ENCODE measurements around the gene NOB1. TPM values are rescaled to one million over a fixed set of nuclear protein-coding genes. Genes with fewer than 3 reads are reported as not detected.

Gene NOB1
- total and polyA plus RNA-seq, 2 of the 4 experiments (the other 2 are of a cell fraction): 47.0 to 58.1 TPM

GRCh38 chr16:69698404-69698803 lies 56.3 kb downstream of the NOB1 start:
- TF ChIP-seq RCOR1 (IDR thresholded peaks at IDR 0.05; ENCODE audit: insufficient replicate concordance, low read length) (no peak), FOS (IDR thresholded peaks at IDR 0.05; ENCODE audit: low read depth, low read length) (no peak), SMC3 (IDR thresholded peaks at IDR 0.05; ENCODE audit: low read depth, low read length) (no peak), POLR2A (IDR thresholded peaks at IDR 0.05; ENCODE audit: low read depth, low read length) (no peak), MAFK (IDR thresholded peaks at IDR 0.05; ENCODE audit: low read depth, low read length) (no peak), MAZ (IDR thresholded peaks at IDR 0.05; ENCODE audit: borderline replicate concordance, low read depth, low read length) (no peak), CEBPB (IDR thresholded peaks at IDR 0.05; ENCODE audit: low read depth, low read length) (no peak), BHLHE40 (IDR thresholded peaks at IDR 0.05; ENCODE audit: low read depth, low read length) (no peak), NFE2L2 (IDR thresholded peaks at IDR 0.05; ENCODE audit: low read depth, low read length) (no peak), RAD21 (IDR thresholded peaks at IDR 0.05; ENCODE audit: low read length) (no peak), MXI1 (IDR thresholded peaks at IDR 0.05; ENCODE audit: borderline replicate concordance, low read depth, low read length) (no peak), CHD1 (IDR thresholded peaks at IDR 0.05; ENCODE audit: low read depth, low read length) (no peak), RFX5 (IDR thresholded peaks at IDR 0.05; ENCODE audit: low read depth, low read length) (no peak)
- TF ChIP-seq, protein P1, sequence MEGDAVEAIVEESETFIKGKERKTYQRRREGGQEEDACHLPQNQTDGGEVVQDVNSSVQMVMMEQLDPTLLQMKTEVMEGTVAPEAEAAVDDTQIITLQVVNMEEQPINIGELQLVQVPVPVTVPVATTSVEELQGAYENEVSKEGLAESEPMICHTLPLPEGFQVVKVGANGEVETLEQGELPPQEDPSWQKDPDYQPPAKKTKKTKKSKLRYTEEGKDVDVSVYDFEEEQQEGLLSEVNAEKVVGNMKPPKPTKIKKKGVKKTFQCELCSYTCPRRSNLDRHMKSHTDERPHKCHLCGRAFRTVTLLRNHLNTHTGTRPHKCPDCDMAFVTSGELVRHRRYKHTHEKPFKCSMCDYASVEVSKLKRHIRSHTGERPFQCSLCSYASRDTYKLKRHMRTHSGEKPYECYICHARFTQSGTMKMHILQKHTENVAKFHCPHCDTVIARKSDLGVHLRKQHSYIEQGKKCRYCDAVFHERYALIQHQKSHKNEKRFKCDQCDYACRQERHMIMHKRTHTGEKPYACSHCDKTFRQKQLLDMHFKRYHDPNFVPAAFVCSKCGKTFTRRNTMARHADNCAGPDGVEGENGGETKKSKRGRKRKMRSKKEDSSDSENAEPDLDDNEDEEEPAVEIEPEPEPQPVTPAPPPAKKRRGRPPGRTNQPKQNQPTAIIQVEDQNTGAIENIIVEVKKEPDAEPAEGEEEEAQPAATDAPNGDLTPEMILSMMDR (conservative IDR thresholded peaks at IDR 0.05; ENCODE audit: low read depth, low read length): no peak
- TF ChIP-seq, protein P2, sequence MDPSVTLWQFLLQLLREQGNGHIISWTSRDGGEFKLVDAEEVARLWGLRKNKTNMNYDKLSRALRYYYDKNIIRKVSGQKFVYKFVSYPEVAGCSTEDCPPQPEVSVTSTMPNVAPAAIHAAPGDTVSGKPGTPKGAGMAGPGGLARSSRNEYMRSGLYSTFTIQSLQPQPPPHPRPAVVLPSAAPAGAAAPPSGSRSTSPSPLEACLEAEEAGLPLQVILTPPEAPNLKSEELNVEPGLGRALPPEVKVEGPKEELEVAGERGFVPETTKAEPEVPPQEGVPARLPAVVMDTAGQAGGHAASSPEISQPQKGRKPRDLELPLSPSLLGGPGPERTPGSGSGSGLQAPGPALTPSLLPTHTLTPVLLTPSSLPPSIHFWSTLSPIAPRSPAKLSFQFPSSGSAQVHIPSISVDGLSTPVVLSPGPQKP (IDR thresholded peaks at IDR 0.05; ENCODE audit: borderline replicate concordance, low read depth, low read length): no peak
- TF ChIP-seq, protein P3, sequence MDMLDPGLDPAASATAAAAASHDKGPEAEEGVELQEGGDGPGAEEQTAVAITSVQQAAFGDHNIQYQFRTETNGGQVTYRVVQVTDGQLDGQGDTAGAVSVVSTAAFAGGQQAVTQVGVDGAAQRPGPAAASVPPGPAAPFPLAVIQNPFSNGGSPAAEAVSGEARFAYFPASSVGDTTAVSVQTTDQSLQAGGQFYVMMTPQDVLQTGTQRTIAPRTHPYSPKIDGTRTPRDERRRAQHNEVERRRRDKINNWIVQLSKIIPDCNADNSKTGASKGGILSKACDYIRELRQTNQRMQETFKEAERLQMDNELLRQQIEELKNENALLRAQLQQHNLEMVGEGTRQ (IDR thresholded peaks at IDR 0.05; ENCODE audit: low read depth, low read length): no peak
- Histone ChIP-seq H2AK9ac (replicated peaks; ENCODE audit: low read depth, low read length, poor library complexity) (no peak overlapping the region), H3K27me3 (ENCODE audit: control insufficient read depth, insufficient read depth, low read length) (no peaks in the 10 kb centered on the region), H2AFZ (replicated peaks; ENCODE audit: low read length, poor library complexity) (no peak overlapping the region), H3K9me1 (ENCODE audit: insufficient read depth, low read length) (peaks cover 5% of the 10 kb centered on the region; the same call in 1 of the 2 replicates), H3K79me1 (ENCODE audit: low read depth in 1 of 2, low read length in 2 of 2) (peaks cover 30 to 47% of the 10 kb centered on the region in 2 experiments), H4K8ac (ENCODE audit: low read depth in 2 of 2, low read length in 2 of 2) (no peak overlapping the region), H3K4me3 (ENCODE audit: insufficient read depth, low read depth, low read length) (no peak overlapping the region), H4K91ac (ENCODE audit: insufficient read depth, low read depth, low read length) (no peak overlapping the region), H3K36me3 (ENCODE audit: control insufficient read depth, insufficient read depth, low read length) (peaks cover 28% of the 10 kb centered on the region), H2BK20ac (ENCODE audit: low read depth, low read length) (no peak overlapping the region), H2BK5ac (ENCODE audit: low read depth, low read length, poor library complexity, severe bottlenecking) (no peak overlapping the region), H3K18ac (ENCODE audit: low read depth, low read length) (no peak overlapping the region), H3K4me1 (ENCODE audit: control insufficient read depth, insufficient read depth, low read length) (peaks cover 2% of the 10 kb centered on the region), H3K4ac (ENCODE audit: low read depth, low read length) (no peak overlapping the region), H3K23ac (ENCODE audit: low read depth, low read length) (no peak overlapping the region), H4K20me1 (ENCODE audit: insufficient read depth, low read length) (peaks cover 4% of the 10 kb centered on the region; the same call in 1 of the 2 replicates), H2BK15ac (ENCODE audit: low read depth, low read length) (no peak overlapping the region), H3K4me2 (ENCODE audit: low read depth, low read length) (no peak overlapping the region), H2BK120ac (ENCODE audit: low read depth, low read length) (no peak overlapping the region), H3K56ac (ENCODE audit: extremely low read depth, insufficient read depth, low read length) (no peak overlapping the region), H3K14ac (replicated peaks; ENCODE audit: low read depth, low read length) (no peak overlapping the region), H2AK5ac (ENCODE audit: low read depth, low read length) (no peak overlapping the region), H4K5ac (ENCODE audit: low read depth, low read length) (no peak overlapping the region), H3K9ac (ENCODE audit: low read depth, low read length) (no peak overlapping the region), H3K9me3 (ENCODE audit: control insufficient read depth, insufficient read depth, low read length) (no peaks in the 10 kb centered on the region), H3K27ac (ENCODE audit: insufficient read depth, low read length) (no peak overlapping the region)
- no CpG with 5 or more reads among the region's 3 CpGs for WGBS, 2 experiments (ENCODE audit: extremely low coverage in 2 of 2, insufficient read length in 1 of 2)
- ChIA-PET POLR2A (ENCODE audit: unreplicated experiment) (no interaction called here), CTCF (no interaction called here)
- DNase-seq (no peak), ATAC-seq (ENCODE audit: low read depth) (no peak)
- in situ Hi-C loops (cut with MboI; ENCODE audit: low sequenced_read_pairs): no loop called here
- intact Hi-C loops (cut with micrococcal nuclease): loop anchor here (10.0 kb wide), 1 partner anchor 114 kb away; no protein-coding TSS in a partner anchor
- dilution Hi-C loops (cut with HindIII; ENCODE audit: low sequenced_read_pairs, unreplicated experiment): no loop called here
- no TSS peak for BruUV-seq (replicated peaks)

All from IMR-90 (cell line).